HS-27A (cell line): ENCODE results near the gene MTREX.

ENCODE experiments used
- DNase-seq: peaks from one replicate; pipeline ENCODE4 v3.0.0-alpha.2; 2012; ENCODE audit warnings: low read depth, missing footprints

MTREX gene

GRCh38 chr5:55384072-55384471 lies 76.3 kb downstream of the MTREX start:
- no peak for DNase-seq

- DNase-seq, result no peak
Measured at GRCh38 chr5:55385227-55385626, 77.4 kb downstream of the MTREX start.

GRCh38 chr5:55385846-55386245 lies 78.1 kb downstream of the MTREX start:
- DNase-seq, result no peak

- no peak for DNase-seq
Measured at GRCh38 chr5:55386356-55386755, 78.6 kb downstream of the MTREX start.

- no peak for DNase-seq
Measured at GRCh38 chr5:55387865-55388264, 80.1 kb downstream of the MTREX start.

- no peak for DNase-seq
Measured at GRCh38 chr5:55391707-55392106, 83.9 kb downstream of the MTREX start.

- DNase-seq, result no peak
Measured at GRCh38 chr5:55392669-55393068, 84.9 kb downstream of the MTREX start.

- no peak for DNase-seq
Measured at GRCh38 chr5:55393501-55394175, 85.8 kb downstream of the MTREX start.

- DNase-seq, result no peak
Measured at GRCh38 chr5:55402199-55402598, 94.4 kb downstream of the MTREX start.

- no peak for DNase-seq
Measured at GRCh38 chr5:55406292-55406691, 98.5 kb downstream of the MTREX start.

GRCh38 chr5:55407059-55407684 lies 99.4 kb downstream of the MTREX start:
- peak; percentile 2 for DNase-seq

- DNase-seq, result no peak
Measured at GRCh38 chr5:55407984-55408383, 100.2 kb downstream of the MTREX start.

GRCh38 chr5:55409775-55410174 lies 102.0 kb downstream of the MTREX start:
- no peak for DNase-seq

GRCh38 chr5:55410845-55411244 lies 103.1 kb downstream of the MTREX start:
- no peak for DNase-seq

GRCh38 chr5:55411876-55412275 lies 104.1 kb downstream of the MTREX start:
- DNase-seq, result no peak

GRCh38 chr5:55413644-55414043 lies 105.9 kb downstream of the MTREX start:
- DNase-seq, result no peak

- no peak for DNase-seq
Measured at GRCh38 chr5:55415071-55415470, 107.3 kb downstream of the MTREX start.

GRCh38 chr5:55416306-55416705 lies 108.5 kb downstream of the MTREX start:
- no peak for DNase-seq

- DNase-seq, result no peak
Measured at GRCh38 chr5:55418994-55419968, 111.5 kb downstream of the MTREX start.

- no peak for DNase-seq
Measured at GRCh38 chr5:55421074-55421529, 113.3 kb downstream of the MTREX start.

- DNase-seq, result no peak
Measured at GRCh38 chr5:55426455-55426854, 118.7 kb downstream of the MTREX start.

GRCh38 chr5:55427157-55427556 lies 119.4 kb downstream of the MTREX start:
- DNase-seq, result no peak

GRCh38 chr5:55429221-55429612 lies 121.4 kb downstream of the MTREX start:
- DNase-seq, result no peak
